Neural progenitor cell (in vitro differentiated cells): ENCODE measurements around the gene OPALIN. TPM values are rescaled to one million over a fixed set of nuclear protein-coding genes. Genes with fewer than 3 reads are reported as not detected.

Experiments used
- DNase-seq: peaks from one replicate; pipeline ENCODE4 v3.0.0-alpha.2; 2016; ENCODE audit warnings: low spot score
- H2AFZ ChIP-seq: fragments of 200-600 bp; sonication (generic); replicated peaks from 2 replicates; pipeline ENCODE4 v1.6.1; 2016; ENCODE audit warnings: antibody characterized with exemption
- H3F3A ChIP-seq: fragments of 200-600 bp; sonication (generic); 2 replicates; pipeline ENCODE4 v1.6.1; 2016; ENCODE audit warnings: antibody characterized with exemption, low read depth
- H3K27ac ChIP-seq: fragments of 200-600 bp; sonication (generic); 2 replicates; pipeline ENCODE4 v1.5.1; 2016; ENCODE audit warnings: mild to moderate bottlenecking
- H3K27me3 ChIP-seq: fragments of 200-600 bp; sonication (generic); 2 replicates; pipeline ENCODE4 v1.6.1; 2016; ENCODE audit warnings: mild to moderate bottlenecking, moderate library complexity
- H3K36me3 ChIP-seq: fragments of 200-600 bp; sonication (generic); 2 replicates; pipeline ENCODE4 v1.5.1; 2016
- H3K4me1 ChIP-seq: fragments of 200-600 bp; sonication (generic); 2 replicates; pipeline ENCODE4 v1.6.1; 2016; ENCODE audit warnings: mixed run types
- H3K4me2 ChIP-seq: fragments of 200-600 bp; sonication (generic); 2 replicates; pipeline ENCODE4 v1.6.1; 2016
- H3K4me3 ChIP-seq: fragments of 200-600 bp; sonication (generic); 2 replicates; pipeline ENCODE4 v1.5.1; 2016
- H3K79me2 ChIP-seq: fragments of 200-600 bp; sonication (generic); 2 replicates; pipeline ENCODE4 v1.6.1; 2016; ENCODE audit warnings: low read depth
- H3K9ac ChIP-seq: fragments of 200-600 bp; sonication (generic); 2 replicates; pipeline ENCODE4 v1.6.1; 2016
- H3K9me3 ChIP-seq: fragments of 200-600 bp; sonication (generic); 2 replicates; pipeline ENCODE4 v1.5.1; 2016; ENCODE audit warnings: low read depth
- H4K20me1 ChIP-seq: fragments of 200-600 bp; sonication (generic); 2 replicates; pipeline ENCODE4 v1.6.1; 2016; ENCODE audit warnings: low read depth
- H3K27ac Mint-ChIP-seq: 3 replicates; pipeline ENCODE4 v1.8.0; 2021; ENCODE audit warnings: mixed read lengths
- H3K27me3 Mint-ChIP-seq: 2 replicates; pipeline ENCODE4 v1.8.0; 2022; ENCODE audit warnings: low read depth, mild to moderate bottlenecking, inconsistent platforms, moderate library complexity, mixed read lengths; ENCODE audit not compliant: insufficient read depth
- H3K36me3 Mint-ChIP-seq: 3 replicates; pipeline ENCODE4 v1.8.0; 2021; ENCODE audit warnings: mixed read lengths
- H3K4me1 Mint-ChIP-seq: 3 replicates; pipeline ENCODE4 v1.8.0; 2021; ENCODE audit warnings: mixed read lengths
- H3K4me3 Mint-ChIP-seq: 3 replicates; pipeline ENCODE4 v1.8.0; 2021; ENCODE audit warnings: mild to moderate bottlenecking, moderate library complexity, mixed read lengths
- H3K9me3 Mint-ChIP-seq: 3 replicates; pipeline ENCODE4 v1.8.0; 2020; ENCODE audit warnings: mixed read lengths
- CTCF ChIP-seq: fragments of 200-600 bp; sonication (generic); IDR thresholded peaks from 2 replicates; pipeline ENCODE4 v1.5.1; 2017; ENCODE audit warnings: antibody characterized with exemption, mild to moderate bottlenecking
- EZH2 ChIP-seq: fragments of 200-600 bp; sonication (generic); IDR thresholded peaks from 2 replicates; pipeline ENCODE4 v1.6.1; 2017; ENCODE audit warnings: antibody characterized with exemption, mild to moderate bottlenecking, moderate library complexity
- EZH2phosphoT487 ChIP-seq: fragments of 200-600 bp; sonication (generic); IDR thresholded peaks from 2 replicates; pipeline ENCODE4 v1.6.1; 2017; ENCODE audit warnings: antibody characterized with exemption
- total RNA-seq: library from RNA; depleted of rRNA; stranded (reverse); fragments of >200 nt; gene quantifications from 2 replicates; pipeline ENCODE4 v1.2.3, GENCODE V29; 2015; ENCODE audit warnings: low replicate concordance

Gene OPALIN
- total RNA-seq, 1 donor from 2014 or later = not detected

- Histone ChIP-seq H4K20me1 (no peaks in the 10 kb centered on the region), H3K4me3 (no peak overlapping the region), H3K4me1 (no peaks in the 10 kb centered on the region), H3K79me2 (no peaks in the 10 kb centered on the region), H3K4me2 (no peak overlapping the region), H3F3A (no peaks in the 10 kb centered on the region), H3K9ac (no peak overlapping the region), H3K9me3 (no peaks in the 10 kb centered on the region), H3K27ac (no peak overlapping the region), H2AFZ (no peak overlapping the region), H3K27me3 (no peaks in the 10 kb centered on the region), H3K36me3 (no peaks in the 10 kb centered on the region)
- Mint-ChIP-seq H3K4me3 (no peak overlapping the region), H3K4me1 (peaks cover 11% of the 10 kb centered on the region), H3K9me3 (no peaks in the 10 kb centered on the region), H3K27me3 (peaks cover 6% of the 10 kb centered on the region), H3K27ac (no peak overlapping the region), H3K36me3 (no peaks in the 10 kb centered on the region)
- no peak for DNase-seq
- no peak for TF ChIP-seq EZH2
- no peak for TF ChIP-seq CTCF
- no peak for TF ChIP-seq EZH2phosphoT487
Observed at GRCh38 chr10:96327462-96327861, 31.3 kb downstream of the OPALIN start.

GRCh38 chr10:96325719-96326373 is 33.0 kb downstream of the OPALIN start:
- Histone ChIP-seq H3K36me3 (no peaks in the 10 kb centered on the region), H3K27ac (no peak overlapping the region), H3K4me2 (no peak overlapping the region), H3K27me3 (no peaks in the 10 kb centered on the region), H2AFZ (no peak overlapping the region), H4K20me1 (no peaks in the 10 kb centered on the region), H3K4me1 (no peaks in the 10 kb centered on the region), H3K79me2 (no peaks in the 10 kb centered on the region), H3F3A (no peaks in the 10 kb centered on the region), H3K4me3 (no peak overlapping the region), H3K9me3 (no peaks in the 10 kb centered on the region), H3K9ac (no peak overlapping the region)
- no peak for DNase-seq
- no peak overlapping the region for H3K27ac Mint-ChIP-seq
- peaks cover 6% of the 10 kb centered on the region for H3K27me3 Mint-ChIP-seq
- TF ChIP-seq EZH2 = no peak
- no peak for TF ChIP-seq EZH2phosphoT487
- no peak for TF ChIP-seq CTCF
- H3K36me3 Mint-ChIP-seq = no peaks in the 10 kb centered on the region
- peaks cover 11% of the 10 kb centered on the region for H3K4me1 Mint-ChIP-seq
- no peaks in the 10 kb centered on the region for H3K9me3 Mint-ChIP-seq
- H3K4me3 Mint-ChIP-seq = no peak overlapping the region

GRCh38 chr10:96324447-96324846 is 34.4 kb downstream of the OPALIN start:
- Histone ChIP-seq H3K9me3 (no peaks in the 10 kb centered on the region), H3F3A (no peaks in the 10 kb centered on the region), H3K79me2 (no peaks in the 10 kb centered on the region), H3K27me3 (no peaks in the 10 kb centered on the region), H3K4me3 (no peak overlapping the region), H3K27ac (no peak overlapping the region), H3K4me2 (no peak overlapping the region), H4K20me1 (no peaks in the 10 kb centered on the region), H3K9ac (no peak overlapping the region), H3K36me3 (no peaks in the 10 kb centered on the region), H2AFZ (no peak overlapping the region), H3K4me1 (no peaks in the 10 kb centered on the region)
- DNase-seq = no peak
- H3K27me3 Mint-ChIP-seq = peaks cover 4% of the 10 kb centered on the region
- H3K27ac Mint-ChIP-seq = no peak overlapping the region
- TF ChIP-seq EZH2 = no peak
- peak; percentile 14 for TF ChIP-seq CTCF
- H3K4me3 Mint-ChIP-seq = no peak overlapping the region
- no peaks in the 10 kb centered on the region for H3K9me3 Mint-ChIP-seq
- no peaks in the 10 kb centered on the region for H3K36me3 Mint-ChIP-seq
- peaks cover 15% of the 10 kb centered on the region for H3K4me1 Mint-ChIP-seq
